Activated CD4-positive, CD25-positive, alpha-beta regulatory T cell treated with anti-CD3 and anti-CD28 coated beads, Interleukin-2, amount 50 U/mL, for 16 hours (primary cell): ENCODE data around the gene MAP4K3.
"Not testable (repeated sequence)": the region's sequence is repeated elsewhere in the genome, so short reads cannot be mapped to it uniquely, and the experiment has no call there.

Source experiments
- DNase-seq: peaks from one replicate; pipeline ENCODE4 v3.0.0-alpha.2; 2020; ENCODE audit warnings: low read depth, low spot score

The MAP4K3 gene

GRCh38 chr2:39375917-39376316 is 61.2 kb downstream of the MAP4K3 start:
- no peak for DNase-seq

DNA sequence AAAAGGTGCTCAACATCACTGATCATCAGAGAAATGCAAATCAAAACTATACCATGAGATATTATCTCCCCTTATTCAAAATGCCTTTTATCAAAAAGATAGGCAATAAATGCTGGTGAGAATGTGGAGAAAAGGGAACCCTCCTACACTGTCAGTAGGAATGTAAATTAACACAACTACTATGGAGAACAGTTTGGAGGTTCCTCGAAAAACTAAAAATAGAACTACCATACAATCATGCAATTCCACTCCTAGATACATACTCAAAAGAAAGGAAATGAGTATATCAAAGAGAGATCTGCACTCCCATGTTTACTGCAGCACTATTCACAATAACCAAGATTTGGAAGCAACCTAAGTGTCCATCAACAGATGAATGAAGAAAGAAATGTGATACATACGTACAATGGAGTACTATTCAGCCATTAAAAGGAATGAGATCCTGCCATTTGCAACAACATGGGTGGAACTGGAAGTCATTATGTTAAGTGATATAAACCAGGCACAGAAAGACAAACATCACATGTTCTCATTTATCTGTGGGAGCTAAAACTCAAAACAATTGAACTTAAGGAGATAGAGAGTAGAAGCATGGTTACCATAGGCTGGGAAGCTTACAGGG is 63.8 kb downstream of the MAP4K3 start:
- no peak for DNase-seq

GRCh38 chr2:39370101-39370500 is 67.0 kb downstream of the MAP4K3 start:
- no peak for DNase-seq

GRCh38 chr2:39368846-39369245 is 68.2 kb downstream of the MAP4K3 start:
- DNase-seq = no peak

- no peak for DNase-seq
Measured at GRCh38 chr2:39368376-39368775, 68.7 kb downstream of the MAP4K3 start.

GRCh38 chr2:39362595-39362994 is 74.5 kb downstream of the MAP4K3 start:
- DNase-seq = no peak

DNA sequence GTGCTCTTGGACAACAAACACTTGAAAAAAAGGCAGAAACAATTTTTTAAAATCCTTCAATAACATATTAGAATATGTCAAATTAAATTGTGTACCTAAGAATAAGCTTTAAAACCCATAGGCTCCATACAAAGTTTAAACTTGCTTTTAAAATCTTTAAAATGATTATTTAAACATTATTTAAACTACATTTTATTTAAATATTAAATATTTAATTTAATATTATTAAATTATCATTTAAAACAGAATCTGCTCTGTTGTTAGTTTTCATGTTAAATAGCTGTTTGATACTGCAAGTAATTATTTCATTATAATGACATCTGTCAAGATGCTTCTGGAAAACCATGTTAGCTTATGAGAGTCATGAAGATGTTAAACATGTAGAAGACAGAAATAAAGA is 75.6 kb downstream of the MAP4K3 start:
- DNase-seq = no peak

GRCh38 chr2:39360342-39360741 is 76.7 kb downstream of the MAP4K3 start:
- not testable (repeated sequence) for DNase-seq

GRCh38 chr2:39359453-39360038 is 77.5 kb downstream of the MAP4K3 start:
- no peak for DNase-seq

DNA sequence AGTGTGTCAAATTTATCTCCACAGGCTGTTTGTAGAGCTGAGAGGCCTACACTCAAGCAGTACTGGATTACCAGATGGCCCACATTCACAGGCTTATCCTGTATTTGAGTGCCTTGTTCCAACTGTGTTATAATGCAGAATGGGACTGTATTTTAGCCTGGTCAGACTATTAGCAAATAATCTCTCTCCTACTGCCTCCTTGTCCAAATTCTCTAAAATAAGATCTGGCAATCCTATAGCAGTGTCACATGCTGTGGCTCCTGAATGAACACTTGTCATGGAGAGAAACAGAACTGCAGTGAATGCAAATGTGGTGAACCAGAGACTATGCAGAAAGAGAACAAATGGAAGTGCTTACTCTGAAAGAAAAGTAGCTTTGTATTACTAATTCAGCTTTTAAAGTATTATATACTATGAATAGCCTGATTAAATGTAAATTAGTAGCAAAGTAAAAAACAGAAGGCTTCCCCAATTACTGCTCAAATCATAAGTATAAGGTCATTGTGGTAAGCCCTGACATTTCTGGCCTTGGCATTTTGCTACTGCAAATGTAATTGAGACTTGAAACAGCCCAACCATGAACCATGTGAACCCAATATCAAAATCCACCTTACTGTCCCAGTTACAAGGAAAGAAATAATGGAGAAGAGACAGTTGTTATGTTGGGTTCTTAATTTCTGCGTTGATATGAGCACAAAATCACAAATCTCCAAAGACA is 80.0 kb downstream of the MAP4K3 start:
- no peak for DNase-seq

DNA sequence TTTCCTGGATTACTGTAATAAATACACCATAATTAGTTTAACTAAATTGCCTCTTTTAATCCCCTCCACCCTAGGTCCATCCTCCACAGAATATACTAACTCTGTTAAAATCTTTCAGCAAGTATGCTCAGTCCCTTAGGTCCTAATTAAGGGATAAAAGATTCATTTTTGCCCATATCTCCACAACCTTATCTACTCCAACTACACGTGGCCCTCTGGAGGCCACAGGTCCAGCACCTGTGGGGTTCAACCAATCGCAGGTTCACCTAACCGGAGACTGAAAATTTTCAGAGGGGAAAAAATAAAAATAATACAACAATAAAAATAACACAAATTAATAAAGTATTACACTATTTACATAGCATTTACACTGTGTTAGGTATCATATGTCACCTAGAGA is 86.4 kb downstream of the MAP4K3 start:
- no peak for DNase-seq

- no peak for DNase-seq
Measured at GRCh38 chr2:39338502-39338901, 98.6 kb downstream of the MAP4K3 start.

DNA sequence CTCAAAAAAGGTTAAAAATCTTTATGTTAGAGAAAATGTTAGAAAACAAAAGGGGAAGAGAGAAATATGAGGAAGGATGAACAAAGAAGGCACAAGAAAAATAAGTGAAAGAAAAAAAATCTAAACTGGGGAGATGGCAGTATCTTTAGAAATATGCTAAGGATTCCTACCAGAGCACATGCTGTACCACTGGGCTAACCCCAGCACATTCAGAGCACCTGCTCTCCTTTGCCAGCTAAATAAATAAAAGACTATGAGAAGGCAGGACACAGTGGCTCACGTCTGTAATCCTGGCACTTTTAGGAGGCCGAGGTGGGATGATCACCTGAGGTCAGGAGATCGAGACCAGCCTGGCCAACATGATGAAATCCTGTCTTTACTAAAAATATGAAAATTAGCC is 101.2 kb downstream of the MAP4K3 start:
- DNase-seq = no peak

DNA sequence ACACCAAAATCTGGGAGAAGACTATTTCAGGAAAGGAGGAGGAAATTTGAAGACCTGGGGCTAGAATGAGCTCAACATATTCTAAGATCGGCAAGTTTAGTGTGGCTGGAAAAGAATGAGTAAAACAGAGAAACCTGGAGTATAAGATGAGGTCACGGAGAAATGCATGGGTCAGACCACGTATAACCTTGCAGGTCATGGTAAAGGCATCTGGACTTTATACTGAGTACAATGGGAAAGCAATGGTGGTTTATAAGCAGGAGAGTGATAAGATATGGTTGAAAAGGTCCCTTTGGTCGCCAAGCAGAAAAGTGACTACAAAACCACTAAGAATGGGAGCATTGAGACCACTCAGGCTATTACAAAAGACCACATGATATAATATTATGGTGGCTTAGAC is 102.1 kb downstream of the MAP4K3 start:
- no peak for DNase-seq

- DNase-seq = no peak
Measured at GRCh38 chr2:39334529-39334928, 102.6 kb downstream of the MAP4K3 start.

DNA sequence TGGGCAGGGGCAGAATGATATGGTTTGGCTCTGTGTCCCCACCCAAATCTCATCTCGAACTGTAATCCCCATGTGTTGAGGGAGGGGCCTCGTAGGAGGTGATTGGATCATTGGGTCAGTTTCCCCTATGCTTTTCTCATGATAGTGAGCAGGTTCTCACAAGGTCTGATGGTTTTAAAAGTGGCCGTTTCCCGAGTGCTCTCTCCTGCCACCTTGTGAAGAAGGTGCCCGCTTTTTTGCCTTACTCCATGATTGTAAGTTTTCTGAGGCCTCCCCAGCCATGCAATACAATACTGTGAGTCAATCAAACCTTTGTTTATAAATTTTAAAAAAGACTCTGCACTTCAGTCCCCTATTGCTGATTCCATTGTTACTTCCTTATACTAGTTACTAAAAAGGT is 110.4 kb downstream of the MAP4K3 start:
- no peak for DNase-seq

- no peak for DNase-seq
Measured at GRCh38 chr2:39325966-39326365, 111.1 kb downstream of the MAP4K3 start.

- DNase-seq = not testable (repeated sequence)
Measured at GRCh38 chr2:39321056-39322035, 115.7 kb downstream of the MAP4K3 start.

DNA sequence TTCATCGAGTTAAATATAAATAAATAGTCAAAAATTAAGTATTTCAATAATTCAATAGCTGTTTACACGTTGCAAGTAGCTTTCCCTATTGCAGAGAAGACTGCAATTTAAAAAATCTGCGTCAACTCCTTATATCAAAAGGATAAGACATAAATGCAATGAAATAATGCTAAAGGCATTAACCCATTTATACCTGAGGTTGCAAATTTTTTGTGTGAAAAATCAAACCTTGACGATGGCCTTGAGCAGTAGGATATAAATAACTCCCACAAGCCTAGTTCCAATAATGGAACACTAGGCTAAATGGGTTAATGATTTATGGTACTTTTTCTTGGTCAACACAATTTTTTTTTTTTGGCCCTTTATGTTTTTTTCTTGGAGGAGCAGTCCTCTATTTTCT is 116.9 kb downstream of the MAP4K3 start:
- DNase-seq = no peak

- no peak for DNase-seq
Measured at GRCh38 chr2:39313575-39313974, 123.5 kb downstream of the MAP4K3 start.

DNA sequence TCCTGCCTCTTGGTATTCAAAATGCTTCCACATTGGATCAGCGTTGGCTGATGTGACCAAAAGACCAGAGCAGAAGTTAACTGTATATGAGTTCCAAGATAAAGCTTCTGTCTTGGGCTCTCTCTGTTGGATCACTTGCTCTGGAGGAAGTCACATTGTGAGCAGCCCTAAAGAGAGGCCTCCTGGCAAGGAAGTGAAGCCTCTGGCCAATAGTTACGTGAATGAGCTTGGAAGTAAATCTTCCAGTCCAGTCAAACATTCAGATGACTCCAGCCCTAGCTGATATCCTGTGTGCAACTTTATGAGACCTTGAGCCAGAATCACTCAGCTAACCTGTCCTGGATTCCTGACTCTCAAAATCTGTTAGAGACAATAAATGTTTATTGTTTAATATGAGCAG is 125.6 kb downstream of the MAP4K3 start:
- DNase-seq = no peak

GRCh38 chr2:39308778-39309177 is 128.3 kb downstream of the MAP4K3 start:
- no peak for DNase-seq
